K562 (cell line): ENCODE results near the gene PPM1M. TPM values are rescaled to one million over a fixed set of nuclear protein-coding genes. Genes with fewer than 3 reads are reported as not detected.

Experiments used
- ATAC-seq: fragments of 200-7000 bp; cut with Tn5 transposase; 3 replicates; pipeline ENCODE4 v1.9.1; 2020; ENCODE audit warnings: moderate library complexity
- BruUV-seq: library from RNA; stranded (reverse); fragments of 400-500 nt; replicated peaks from 2 replicates; lab custom pipeline; 2021; lab: Mats Ljungman, UMichigan
- CTCF ChIA-PET: fragments of 300-600 bp; formaldehyde crosslinking; extraction: SDS; loops from one replicate; lab custom pipeline; 2021; ENCODE audit warnings: low intra/inter-chr PET ratio; lab: Yijun Ruan, JAX
- POLR2A ChIA-PET: fragments of 300-600, 350-650 bp; sonication (Branson Sonifier 250); formaldehyde crosslinking; extraction: SDS; loops from one replicate; lab custom pipeline; 2021; ENCODE audit warnings: antibody characterized with exemption, inconsistent platforms; lab: Yijun Ruan, JAX
- DNase-seq, 4 experiments: peaks; one replicate each; pipeline versions ENCODE4 v3.0.0 to v3.0.0-alpha.2; 2011 to 2018; ENCODE audit warnings: low spot score in 3 of 4, mixed read lengths in 3 of 4; ENCODE audit errors: extremely low read depth in 1 of 4
- FAIRE-seq: peaks from 2 replicates; lab custom pipeline; 2011; peaks lifted over from hg19 to GRCh38; lab: Jason Lieb, UNC
- H2AFZ ChIP-seq: 2 replicates; pipeline ENCODE4 v1.6.0; 2011; ENCODE audit warnings: low read depth, low read length, control low read depth, inconsistent platforms
- H3K27ac ChIP-seq: fragments of 200-600 bp; 3 replicates; pipeline ENCODE4 v1.8.0; 2011; ENCODE audit warnings: low read depth, mild to moderate bottlenecking, control low read depth, inconsistent platforms, low read length, moderate library complexity, mixed read lengths; ENCODE audit errors: extremely low read depth
- H3K27me3 ChIP-seq, 2 experiments: fragments of 300-600 bp in 1 of 2; 2 replicates in 1 of 2; 3 replicates in 1 of 2; pipeline versions ENCODE4 v1.6.0 to v1.8.0; 2011; ENCODE audit warnings: inconsistent platforms in 2 of 2, low read length in 2 of 2, mild to moderate bottlenecking in 1 of 2, mixed read lengths in 1 of 2, moderate library complexity in 1 of 2; ENCODE audit not compliant: control insufficient read depth in 2 of 2, insufficient read depth in 2 of 2
- H3K36me3 ChIP-seq: fragments of 300-600 bp; 3 replicates; pipeline ENCODE4 v1.8.0; 2011; ENCODE audit warnings: mild to moderate bottlenecking, low read length, inconsistent platforms; ENCODE audit not compliant: control insufficient read depth, insufficient read depth
- H3K4me1 ChIP-seq, 2 experiments: fragments of 200-600 bp in 1 of 2; replicated peaks in 1 of 2; 2 replicates in 1 of 2; 3 replicates in 1 of 2; pipeline versions ENCODE4 v1.5.1 to v1.8.0; 2011; ENCODE audit warnings: inconsistent platforms in 2 of 2, low read length in 2 of 2, mild to moderate bottlenecking in 1 of 2, mixed read lengths in 1 of 2, moderate library complexity in 1 of 2; ENCODE audit not compliant: control insufficient read depth in 2 of 2, insufficient read depth in 2 of 2
- H3K4me2 ChIP-seq: 2 replicates; pipeline ENCODE4 v1.6.1; 2011; ENCODE audit warnings: low read length, control low read depth, inconsistent platforms, mixed read lengths; ENCODE audit not compliant: insufficient read depth
- H3K4me3 ChIP-seq: fragments of 200-600 bp; sonication (generic), shearing (Covaris generic); 2 replicates; pipeline ENCODE4 v1.5.1; 2016; ENCODE audit warnings: control low read depth, inconsistent platforms
- H3K79me2 ChIP-seq: fragments of 200-600 bp; 3 replicates; pipeline ENCODE4 v1.8.0; 2011; ENCODE audit warnings: low read length, inconsistent platforms; ENCODE audit not compliant: control insufficient read depth, insufficient read depth
- H3K9ac ChIP-seq, 2 experiments: 2 replicates each; pipeline versions ENCODE4 v1.6.0 to v1.6.1; 2011; ENCODE audit warnings: low read depth in 2 of 2, low read length in 2 of 2, control low read depth in 1 of 2, inconsistent platforms in 1 of 2, mild to moderate bottlenecking in 1 of 2, mixed read lengths in 1 of 2; ENCODE audit not compliant: insufficient read depth in 1 of 2
- H3K9me1 ChIP-seq: one replicate; pipeline ENCODE4 v1.6.0; 2011; ENCODE audit warnings: inconsistent platforms, mild to moderate bottlenecking, low read length, moderate library complexity; ENCODE audit not compliant: control insufficient read depth, insufficient read depth
- H3K9me3 ChIP-seq: replicated peaks from 2 replicates; pipeline ENCODE4 v1.5.1; 2011; ENCODE audit warnings: low read depth, low read length, inconsistent platforms; ENCODE audit not compliant: control insufficient read depth, insufficient read depth
- H4K20me1 ChIP-seq: replicated peaks from 2 replicates; pipeline ENCODE4 v1.6.1; 2011; ENCODE audit warnings: low read length, inconsistent platforms, mixed read lengths; ENCODE audit not compliant: control insufficient read depth, insufficient read depth
- BDP1 ChIP-seq: IDR thresholded peaks from 3 replicates; pipeline ENCODE4 v1.6.1; 2011; ENCODE audit not compliant: insufficient read length, insufficient read depth
- CBX5 ChIP-seq: IDR thresholded peaks from 2 replicates; pipeline ENCODE4 v1.6.1; 2014; ENCODE audit warnings: low read depth, borderline replicate concordance
- CREB3L1 ChIP-seq: fragments of 450-650 bp; IDR thresholded peaks from 2 replicates; pipeline ENCODE4 v1.6.1; 2014; ENCODE audit warnings: low read depth, mild to moderate bottlenecking, moderate library complexity, borderline replicate concordance
- HDGF ChIP-seq: fragments of 450-650 bp; IDR thresholded peaks from 2 replicates; pipeline ENCODE4 v1.6.1; 2016
- KLF6 ChIP-seq: fragments of 250-450 bp; sonication (Bioruptor Pico); IDR thresholded peaks from 2 replicates; pipeline ENCODE4 v1.4.0; 2020; ENCODE audit warnings: mild to moderate bottlenecking, moderate library complexity, borderline replicate concordance
- L3MBTL2 ChIP-seq: fragments of 450-650 bp; IDR thresholded peaks from 2 replicates; pipeline ENCODE4 v1.6.1; 2016; ENCODE audit warnings: mild to moderate bottlenecking, moderate library complexity
- LARP7 ChIP-seq: fragments of 450-650 bp; IDR thresholded peaks from 2 replicates; pipeline ENCODE4 v1.6.1; 2016
- MAZ ChIP-seq, 2 experiments: fragments of 450-650 bp in 1 of 2; sonication (generic) in 1 of 2; formaldehyde crosslinking; IDR thresholded peaks in 1 of 2; conservative IDR thresholded peaks in 1 of 2; 2 replicates each; pipeline versions ENCODE4 v1.4.0 to v1.5.0; 2020; ENCODE audit warnings: mild to moderate bottlenecking in 1 of 2, missing genetic modification reagents in 1 of 2
- MYC ChIP-seq, 2 experiments: fragments of 250-450 bp in 1 of 2; sonication (Bioruptor Pico) in 1 of 2; IDR thresholded peaks; 2 replicates each; pipeline versions ENCODE4 v1.5.1 to v1.6.1; 2012 to 2021; ENCODE audit warnings: low read depth in 2 of 2, borderline replicate concordance in 1 of 2, improper control_type of control experiment in 1 of 2, low read length in 1 of 2, mild to moderate bottlenecking in 1 of 2, moderate library complexity in 1 of 2
- ZNF143 ChIP-seq: sonication (generic); formaldehyde crosslinking; IDR thresholded peaks from 2 replicates; pipeline ENCODE4 v1.9.0; 2022; ENCODE audit warnings: mild to moderate bottlenecking, missing genetic modification reagents
- ZNF175 ChIP-seq: fragments of 200-800 bp; sonication (Bioruptor generic); IDR thresholded peaks from 2 replicates; pipeline ENCODE4 v1.6.1; 2016; ENCODE audit warnings: low read depth, mild to moderate bottlenecking, missing genetic modification characterization, missing compliant biosample characterization
- ZNF589 ChIP-seq: fragments of 200-800 bp; sonication (Bioruptor generic); IDR thresholded peaks from 2 replicates; pipeline ENCODE4 v1.6.1; 2016; ENCODE audit warnings: low read depth, missing genetic modification characterization, missing compliant biosample characterization
- WGBS: fragments of 100-300 bp; shearing (Covaris generic); methylation state at CpG from one replicate; pipeline ENCODE4 v1.1.6; 2016; ENCODE audit warnings: low coverage, mixed read lengths; ENCODE audit not compliant: insufficient coverage; ENCODE audit errors: missing lambda C conversion rate; 5-methylcytosine and 5-hydroxymethylcytosine counted together
- in situ Hi-C: fragments of 300-500 bp; cut with MboI; formaldehyde crosslinking; loops from 4 replicates; pipeline ENCODE4 v1.15.0; 2018; ENCODE audit warnings: inconsistent platforms, mixed read lengths
- intact Hi-C: fragments of 100-400 bp; cut with micrococcal nuclease; formaldehyde crosslinking; loops from 2 replicates; pipeline ENCODE4 v1.14.2; 2022
- polyA plus RNA-seq, 8 experiments: library from polyadenylated mRNA; depleted of rRNA in 4 of 8; stranded (reverse) in 5 of 8; unstranded in 3 of 8; fragments of >200 nt; fragmentation: Nextera tagmentation in 2 of 8; fragmentation: Illumina TruSeq in 1 of 8; extraction: Ambion mirVana in 2 of 8; extraction: Trizol in 1 of 8; gene quantifications; 2 replicates each; pipeline versions ENCODE4 v1.2.1 to v1.2.3, GENCODE V29; 2011 to 2014; ENCODE audit warnings: inconsistent platforms in 1 of 8, missing spikeins in 1 of 8
- total RNA-seq, 7 experiments: library from RNA; depleted of rRNA in 6 of 7; stranded (reverse); fragments of >200 nt in 6 of 7; fragmentation: Illumina TruSeq in 2 of 7; extraction: Trizol in 2 of 7; gene quantifications; 2 replicates each; pipeline versions ENCODE4 v1.2.1 to v1.2.3, GENCODE V29; 2011 to 2021; ENCODE audit warnings: low replicate concordance in 1 of 7
- TF ChIP-seq, protein P1 (sequence below): fragments of 450-650 bp; formaldehyde crosslinking; IDR thresholded peaks from 2 replicates; pipeline ENCODE4 v1.4.0; 2022; ENCODE audit warnings: missing genetic modification characterization

Gene PPM1M
- total and polyA plus RNA-seq, 9 of the 15 experiments (the other 6 are each of a cell fraction or from before 2014, with no cell fraction given), result 1.4 to 9.2 (median 4.4) TPM

DNA sequence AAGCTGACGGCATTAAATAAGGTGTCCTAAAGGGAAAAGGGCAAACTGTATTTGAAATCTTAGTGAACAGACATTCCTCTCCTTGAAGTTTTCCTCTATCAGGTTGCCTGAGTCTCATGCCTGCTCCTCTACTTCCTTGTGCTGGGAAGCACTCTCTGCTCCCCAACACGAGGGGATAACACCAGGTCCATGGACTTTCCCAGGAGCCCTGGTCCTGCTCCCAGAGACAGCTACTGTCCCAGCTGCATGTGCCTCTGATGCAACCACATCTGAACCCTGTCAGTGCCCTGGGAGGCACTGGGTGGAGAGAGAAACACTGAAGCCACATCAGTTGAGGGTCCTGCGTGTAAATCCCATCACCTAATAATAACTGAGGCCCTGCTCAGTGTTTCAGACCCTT lies 27.5 kb upstream of the PPM1M start:
- no peaks in the 10 kb centered on the region for H3K27me3 ChIP-seq
- intact Hi-C loops, result no loop called here
- peak; percentile 10 for ATAC-seq

More for the DNA sequence above, 27.5 kb upstream of the PPM1M start:
- in situ Hi-C loops, result no loop called here
- H3K9ac ChIP-seq, result peak overlapping the region in 1 of 2 experiments; percentile 84; a peak in 1 of 4 replicates
- CTCF ChIA-PET, result interaction anchor here (0.5 kb wide), 1 partner anchor 14 kb away, joined by 3 read pairs; no protein-coding TSS in a partner anchor
- no peaks in the 10 kb centered on the region for H3K9me1 ChIP-seq
- BruUV-seq, result no TSS peak
- peaks cover 21% of the 10 kb centered on the region for H3K36me3 ChIP-seq
- DNase-seq (no peak), FAIRE-seq (no peak)
- H3K4me3 ChIP-seq, result no peak overlapping the region
- no peak overlapping the region; the same call in 2 of the 3 replicates for H3K27ac ChIP-seq
- H3K9me3 ChIP-seq, result no peaks in the 10 kb centered on the region
- 69% methylated on average over 2 of the region's 3 CpGs for WGBS
- H3K4me2 ChIP-seq, result peak overlapping the region; percentile 59
- POLR2A ChIA-PET, result interaction anchor here (0.6 kb wide), 1 partner anchor 142 kb away, joined by 3 read pairs; no protein-coding TSS in a partner anchor
- H3K79me2 ChIP-seq, result no peaks in the 10 kb centered on the region
- H2AFZ ChIP-seq, result peak overlapping the region; percentile 74
- H4K20me1 ChIP-seq, result no peaks in the 10 kb centered on the region
- H3K4me1 ChIP-seq, result peaks cover 27 to 47% of the 10 kb centered on the region in 2 experiments
- TF ChIP-seq ZNF175 (CRISPR knock-in tag), result no peak
- TF ChIP-seq L3MBTL2, result 0 out of 2 replicates have a peak, but pooled peaks have one; percentile 14
- TF ChIP-seq ZNF589 (CRISPR knock-in tag), result no peak
- no peak for TF ChIP-seq CBX5
- TF ChIP-seq, protein P1, sequence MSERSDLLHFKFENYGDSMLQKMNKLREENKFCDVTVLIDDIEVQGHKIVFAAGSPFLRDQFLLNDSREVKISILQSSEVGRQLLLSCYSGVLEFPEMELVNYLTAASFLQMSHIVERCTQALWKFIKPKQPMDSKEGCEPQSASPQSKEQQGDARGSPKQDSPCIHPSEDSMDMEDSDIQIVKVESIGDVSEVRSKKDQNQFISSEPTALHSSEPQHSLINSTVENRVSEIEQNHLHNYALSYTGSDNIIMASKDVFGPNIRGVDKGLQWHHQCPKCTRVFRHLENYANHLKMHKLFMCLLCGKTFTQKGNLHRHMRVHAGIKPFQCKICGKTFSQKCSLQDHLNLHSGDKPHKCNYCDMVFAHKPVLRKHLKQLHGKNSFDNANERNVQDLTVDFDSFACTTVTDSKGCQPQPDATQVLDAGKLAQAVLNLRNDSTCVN (CRISPR knock-in tag), result no peak
- no peak for TF ChIP-seq HDGF
- TF ChIP-seq CREB3L1, result no peak
- TF ChIP-seq KLF6, result no peak
- TF ChIP-seq ZNF143 (CRISPR knock-in tag), result no peak
- TF ChIP-seq MAZ (CRISPR knock-in tag; conservative IDR thresholded peaks at IDR 0.05 in 1 of 2, IDR thresholded peaks at IDR 0.05 in 1 of 2), result no peak
- TF ChIP-seq MYC (IDR thresholded peaks at IDR 0.05; ENCODE audit: low read depth, low read length), result peak; percentile 33; the same call in 1 of the 2 replicates
- no peak for TF ChIP-seq MYC (CRISPR knock-in tag; IDR thresholded peaks at IDR 0.05; ENCODE audit: borderline replicate concordance, low read depth)
- TF ChIP-seq LARP7, result no peak
- TF ChIP-seq BDP1, result no peak
